Gastrocnemius medialis (tissue), 4 donors: Measurements from ENCODE around the gene DNMT1.

Experiments used
- CTCF ChIP-seq, 5 experiments: fragments of 450-650 bp in 3 of 5; fragments of 200-600 bp in 2 of 5; sonication (generic) in 2 of 5; IDR thresholded peaks in 4 of 5; conservative IDR thresholded peaks in 1 of 5; 1 replicate in 4 of 5; 2 replicates in 1 of 5; pipeline ENCODE4 v1.5.1; 2016 to 2019; ENCODE audit warnings: antibody characterized with exemption in 5 of 5, mild to moderate bottlenecking in 3 of 5, moderate library complexity in 3 of 5
- POLR2A ChIP-seq, 2 donors: fragments of 450-650 bp; IDR thresholded peaks; one replicate each; pipeline ENCODE4 v1.6.1; 2017; ENCODE audit warnings: antibody characterized with exemption in 2 of 2, mild to moderate bottlenecking in 2 of 2, moderate library complexity in 2 of 2

GRCh38 chr19:10166046-10166445 is 28.7 kb downstream of the DNMT1 start:
- no peak for TF ChIP-seq CTCF (IDR thresholded peaks at IDR 0.05 in 4 of 5, conservative IDR thresholded peaks at IDR 0.05 in 1 of 5)
- no peak for TF ChIP-seq POLR2A (IDR thresholded peaks at IDR 0.05)
